Fibroblast of the aortic adventitia (primary cell): Measurements from ENCODE around the gene AP3S2. TPM values are rescaled to one million over a fixed set of nuclear protein-coding genes. Genes with fewer than 3 reads are reported as not detected.

Experiments used
- DNase-seq: peaks from one replicate; pipeline ENCODE4 v3.0.0-alpha.2; 2010; ENCODE audit warnings: low read depth
- H3K4me3 ChIP-seq: 2 replicates; pipeline ENCODE4 v1.5.1; 2011; ENCODE audit warnings: low read depth, mild to moderate bottlenecking, control low read depth, low read length, moderate library complexity
- CTCF ChIP-seq: IDR thresholded peaks from 2 replicates; pipeline ENCODE4 v1.5.1; 2011; ENCODE audit warnings: mild to moderate bottlenecking, low read length, control low read depth, inconsistent platforms; ENCODE audit not compliant: insufficient read depth
- total RNA-seq: library from RNA; depleted of rRNA; stranded (reverse); fragments of >200 nt; gene quantifications from 2 replicates; pipeline ENCODE4 v1.2.3, GENCODE V29; 2012; ENCODE audit warnings: low replicate concordance

AP3S2 gene
- total RNA-seq, 1 donor = 63.5 TPM

- peak; percentile 92 for DNase-seq
- no peak overlapping the region for H3K4me3 ChIP-seq
- no peak for TF ChIP-seq CTCF
Measured at GRCh38 chr15:89845305-89845893, 48.4 kb downstream of the AP3S2 start.

GRCh38 chr15:89841962-89842361, 51.8 kb downstream of the AP3S2 start:
- TF ChIP-seq CTCF = no peak

GRCh38 chr15:89841306-89841705, 52.5 kb downstream of the AP3S2 start:
- DNase-seq = no peak
- TF ChIP-seq CTCF = no peak
- H3K4me3 ChIP-seq = no peak overlapping the region

More at GRCh38 chr15:89841962-89842361, 51.8 kb downstream of the AP3S2 start:
- no peak for DNase-seq
- H3K4me3 ChIP-seq = no peak overlapping the region

GRCh38 chr15:89839167-89839810, 54.5 kb downstream of the AP3S2 start:
- no peak for TF ChIP-seq CTCF
- H3K4me3 ChIP-seq = no peak overlapping the region
- DNase-seq = no peak

GRCh38 chr15:89837830-89838178, 56.0 kb downstream of the AP3S2 start:
- no peak overlapping the region for H3K4me3 ChIP-seq
- no peak for DNase-seq
- TF ChIP-seq CTCF = no peak

- peak; percentile 39 for DNase-seq
- no peak overlapping the region for H3K4me3 ChIP-seq
- TF ChIP-seq CTCF = no peak
Measured at GRCh38 chr15:89837134-89837829, 56.5 kb downstream of the AP3S2 start.
